GM23248 (cell line): ENCODE results near the gene UGT1A10.
"Not testable (repeated sequence)": the region's sequence is repeated elsewhere in the genome, so short reads cannot be mapped to it uniquely, and the experiment has no call there.

Source experiments
- EZH2 ChIP-seq: fragments of 200-600 bp; sonication (generic); IDR thresholded peaks from 2 replicates; pipeline ENCODE4 v1.6.1; 2018; ENCODE audit warnings: antibody characterized with exemption, mild to moderate bottlenecking; ENCODE audit not compliant: insufficient read depth, poor library complexity, severe bottlenecking
- EZH2phosphoT487 ChIP-seq: fragments of 200-600 bp; sonication (generic); IDR thresholded peaks from 2 replicates; pipeline ENCODE4 v1.6.1; 2018; ENCODE audit warnings: antibody characterized with exemption, moderate library complexity, mild to moderate bottlenecking, low read depth; ENCODE audit not compliant: insufficient read depth

GRCh38 chr2:233700842-233701241 lies 64.6 kb downstream of the UGT1A10 start:
- TF ChIP-seq EZH2phosphoT487, EZH2: not testable (repeated sequence)
